GM19328 (cell line): ENCODE results near the gene PFN4.

Source experiments
- ATAC-seq: cut with Tn5 transposase; IDR thresholded peaks from one replicate; pipeline ENCODE4 v1.9.1; 2021; ENCODE audit warnings: mild to moderate bottlenecking, moderate library complexity; ENCODE audit not compliant: unreplicated experiment

The PFN4 gene

DNA sequence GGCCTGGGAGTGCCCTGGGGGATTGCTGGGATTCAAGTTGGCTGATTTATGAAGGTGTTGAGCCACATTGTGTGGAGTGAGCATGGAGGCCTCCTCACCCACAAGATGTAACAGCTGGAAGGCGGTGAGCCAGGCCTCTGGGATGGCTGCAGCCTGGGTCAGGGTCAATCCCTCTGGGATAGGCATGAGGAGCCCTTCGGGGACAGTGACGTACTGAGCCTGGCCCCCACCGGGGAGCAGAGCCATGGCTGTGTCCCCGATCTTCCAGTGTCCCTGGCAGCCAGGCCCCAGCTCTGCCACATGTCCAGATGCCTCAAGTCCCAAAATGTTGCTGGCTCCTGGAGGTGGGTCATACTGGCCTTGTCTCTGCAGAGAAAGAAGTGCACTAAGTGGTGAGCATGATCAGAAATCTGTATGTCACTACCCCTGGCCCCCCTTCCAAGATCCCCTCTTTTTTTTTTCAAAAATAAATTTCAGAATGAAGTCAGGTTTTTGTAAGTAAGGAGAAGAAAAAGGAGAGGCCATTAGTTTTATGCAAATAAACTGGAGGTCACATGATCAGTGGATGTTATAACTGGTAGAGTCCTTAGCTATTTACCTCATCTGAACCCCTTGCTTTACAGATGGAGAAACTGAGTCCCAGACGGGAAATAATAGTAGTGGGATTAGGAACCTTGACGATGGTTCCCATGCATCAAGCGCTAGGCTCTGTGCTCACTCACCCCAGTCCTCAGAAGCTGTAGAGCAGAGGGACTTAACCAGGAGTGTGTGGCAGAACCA is 40.2 kb downstream of the PFN4 start:
- ATAC-seq = no peak

DNA sequence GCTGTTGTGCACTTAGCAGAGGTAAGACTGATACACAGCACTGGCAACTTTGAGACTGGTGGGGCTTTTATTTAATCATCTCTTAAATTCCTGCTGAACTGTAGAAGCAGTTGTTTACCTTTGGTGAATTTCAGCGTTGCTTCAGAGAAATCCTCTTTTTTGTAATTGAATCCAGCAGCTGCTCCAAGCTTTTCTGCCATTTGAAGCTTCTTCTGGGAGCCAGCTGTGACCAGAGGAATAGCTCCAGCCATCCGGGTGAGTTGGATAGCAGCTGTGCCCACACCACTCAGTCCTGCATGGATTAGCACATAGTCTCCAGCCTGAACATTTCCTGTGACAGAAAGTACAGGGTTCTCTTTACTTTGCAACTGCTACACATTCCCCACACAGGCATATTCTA is 42.4 kb downstream of the PFN4 start:
- no peak for ATAC-seq

DNA sequence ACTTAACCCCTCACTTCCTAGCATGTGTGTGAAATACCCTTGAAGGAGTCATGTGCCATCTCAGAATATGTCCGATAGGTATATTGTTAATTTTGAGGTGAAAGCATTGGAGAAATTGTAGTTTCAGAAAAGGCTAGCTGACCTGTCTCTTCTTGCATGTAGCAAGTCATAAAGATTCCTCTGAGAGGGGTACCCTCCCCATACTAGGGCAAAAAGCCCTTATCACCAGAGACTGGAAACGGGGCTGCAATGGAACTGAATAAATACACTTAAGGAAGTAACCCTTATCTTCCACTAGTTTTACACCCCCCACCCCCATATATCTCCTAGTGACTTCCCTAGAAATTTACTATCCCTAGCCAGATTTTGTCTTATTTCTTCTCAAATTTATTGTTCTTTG is 45.3 kb downstream of the PFN4 start:
- no peak for ATAC-seq

DNA sequence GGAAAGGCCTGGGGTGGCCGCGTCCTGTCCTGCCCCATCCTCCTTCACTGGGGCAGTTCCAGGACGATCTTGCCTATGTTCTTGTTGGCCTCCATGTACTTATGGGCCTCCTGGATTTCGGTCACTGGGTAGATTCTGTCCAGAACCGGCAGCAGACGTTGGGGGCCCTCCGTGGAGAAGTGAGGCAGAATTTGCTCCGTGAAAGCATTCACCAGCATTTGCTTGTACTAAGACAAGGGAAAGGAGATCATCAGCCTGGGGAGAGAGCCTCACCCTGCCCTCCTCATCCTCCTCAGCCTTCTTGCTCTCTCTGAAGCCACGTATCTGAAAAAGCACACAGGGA is 45.6 kb downstream of the PFN4 start:
- ATAC-seq = no peak

DNA sequence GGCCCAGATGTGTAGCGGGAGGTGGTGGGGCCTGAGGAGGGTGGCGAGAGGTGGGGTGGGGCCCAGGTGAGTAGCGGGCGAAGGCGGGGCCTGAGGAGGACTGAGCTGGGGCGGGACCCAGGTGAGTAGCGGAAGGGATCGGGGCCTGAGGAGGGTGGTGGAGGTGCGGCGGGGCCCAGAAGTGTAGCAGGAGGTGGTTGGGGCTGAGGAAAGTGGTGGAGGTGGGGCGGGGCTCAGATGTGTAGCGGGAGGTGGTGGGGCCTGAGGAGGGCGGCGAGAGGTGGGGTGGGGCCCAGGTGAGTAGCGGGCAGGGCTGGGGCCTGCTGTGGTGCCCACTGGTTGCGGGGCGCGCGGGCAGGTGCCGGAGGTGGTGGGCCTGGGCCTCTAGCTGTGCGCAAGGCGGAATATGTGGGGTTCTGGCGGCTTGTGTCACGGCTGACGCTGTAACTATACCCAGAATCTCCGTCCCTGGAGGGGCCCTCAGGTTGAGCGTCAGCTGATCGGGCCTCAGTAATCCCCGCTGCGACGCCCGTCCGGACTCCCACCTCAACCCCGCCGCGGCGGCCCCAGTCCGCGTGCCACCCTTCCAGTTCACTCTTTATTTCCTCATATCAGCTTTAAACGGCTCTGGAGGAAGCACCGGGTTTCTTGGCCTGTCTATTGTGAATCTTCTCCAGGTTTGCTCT is 46.1 kb downstream of the PFN4 start:
- ATAC-seq = peak; percentile 17

DNA sequence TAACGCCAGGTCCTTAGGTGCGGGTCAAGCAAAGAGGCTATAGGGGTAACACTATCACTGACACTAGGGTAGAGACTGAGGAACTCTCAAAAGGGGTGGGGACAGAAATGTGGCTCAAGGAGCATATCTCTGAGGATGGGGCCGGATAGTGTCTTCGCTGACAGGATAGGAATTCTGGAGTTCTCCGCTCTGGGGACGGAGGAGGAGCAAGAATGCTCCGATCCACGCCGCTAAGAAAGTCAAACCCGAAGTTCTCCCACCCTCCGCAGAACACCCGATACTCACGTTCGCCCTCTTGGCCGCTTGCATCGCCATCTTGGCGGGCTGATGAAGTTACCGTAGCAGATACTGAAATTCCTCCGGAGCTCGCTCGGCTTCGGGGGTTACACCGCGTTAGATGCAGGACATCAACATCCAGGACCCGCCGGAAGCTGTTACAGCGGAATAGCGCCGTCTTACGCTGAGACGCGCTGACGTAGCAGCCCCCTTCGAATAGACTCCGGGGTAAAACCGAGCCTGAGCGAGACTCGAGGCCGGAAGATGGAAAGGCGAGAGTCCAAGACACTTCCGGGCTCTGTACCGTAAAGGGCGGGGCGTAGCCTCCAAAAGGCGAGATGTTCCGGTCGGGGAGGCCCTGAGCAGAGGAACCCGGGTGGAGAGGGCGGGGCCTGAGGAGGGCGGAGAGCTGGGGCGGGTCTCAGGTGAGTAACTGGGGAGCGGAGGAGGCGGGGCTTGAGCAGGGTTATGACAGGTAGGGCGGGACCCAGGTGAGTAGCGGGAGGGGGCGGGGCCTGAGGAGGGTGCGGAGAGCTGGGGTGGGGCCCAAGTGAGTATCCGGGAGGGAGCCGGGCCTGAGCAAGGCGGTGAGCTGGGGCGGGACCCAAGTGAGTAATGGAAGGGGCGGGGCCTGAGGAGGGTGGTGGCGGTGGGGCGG is 47.0 kb downstream of the PFN4 start, which contains the start of gene SF3B6:
Gene SF3B6 (minus strand): TSS at position 412 of the 934 bp plus-strand sequence. CDS start 97 bp downstream, at position 315.
- ATAC-seq = peak; percentile 95

DNA sequence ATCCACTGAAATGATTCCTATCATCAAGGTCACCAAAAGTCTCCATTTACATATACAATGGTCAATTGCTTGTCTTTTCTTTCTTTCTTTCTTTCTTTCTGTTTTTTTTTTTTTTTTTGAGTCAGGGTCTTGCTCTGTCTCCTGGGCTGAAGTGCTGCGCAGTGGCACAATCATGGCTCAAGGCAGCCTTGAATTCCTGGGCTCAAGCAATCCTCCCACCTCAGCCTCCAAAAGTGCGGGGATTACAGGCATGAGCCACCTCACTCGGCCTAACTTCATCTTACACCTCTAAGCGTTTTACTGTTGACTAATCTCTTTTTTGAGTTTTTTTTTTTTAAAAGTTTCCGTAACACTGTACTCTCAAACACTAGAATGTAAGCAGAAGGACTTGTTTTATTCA is 47.9 kb downstream of the PFN4 start:
- no peak for ATAC-seq

DNA sequence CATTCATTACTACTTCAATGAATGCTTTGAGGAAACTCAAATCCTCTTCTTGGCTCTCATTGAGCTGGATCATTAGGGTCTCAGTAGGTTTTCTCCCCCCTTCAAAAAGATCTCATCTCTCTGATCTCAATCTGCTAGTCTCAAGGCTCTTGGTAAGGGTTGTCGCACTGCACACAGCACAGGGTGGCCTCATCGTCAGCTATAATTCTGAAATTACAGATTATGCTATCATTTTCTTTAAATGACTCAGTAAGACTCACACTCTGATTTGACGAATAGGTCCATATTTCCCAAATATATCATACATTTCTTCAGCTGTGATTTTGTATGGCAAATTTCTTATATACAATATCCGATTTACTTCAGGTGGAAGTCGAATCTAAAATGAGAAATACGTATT is 49.3 kb downstream of the PFN4 start:
- ATAC-seq = no peak

DNA sequence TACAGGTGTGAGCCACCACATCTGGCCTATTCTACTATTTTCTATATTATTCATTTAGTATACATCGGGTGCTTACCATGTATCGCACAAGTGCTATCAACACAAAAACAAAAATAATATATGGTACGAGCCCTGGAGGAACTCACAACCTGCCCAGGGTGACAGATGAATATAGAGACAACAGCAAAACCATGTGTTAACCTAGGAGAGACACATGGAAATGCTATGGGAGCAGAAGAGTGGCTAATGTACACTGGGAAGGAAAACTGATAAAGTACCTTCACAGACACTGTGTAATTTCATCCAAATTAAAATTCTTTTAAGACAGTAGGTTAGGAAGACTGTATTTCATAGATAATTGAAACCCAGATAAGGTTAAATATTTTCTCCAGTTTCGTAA is 50.9 kb downstream of the PFN4 start:
- no peak for ATAC-seq

DNA sequence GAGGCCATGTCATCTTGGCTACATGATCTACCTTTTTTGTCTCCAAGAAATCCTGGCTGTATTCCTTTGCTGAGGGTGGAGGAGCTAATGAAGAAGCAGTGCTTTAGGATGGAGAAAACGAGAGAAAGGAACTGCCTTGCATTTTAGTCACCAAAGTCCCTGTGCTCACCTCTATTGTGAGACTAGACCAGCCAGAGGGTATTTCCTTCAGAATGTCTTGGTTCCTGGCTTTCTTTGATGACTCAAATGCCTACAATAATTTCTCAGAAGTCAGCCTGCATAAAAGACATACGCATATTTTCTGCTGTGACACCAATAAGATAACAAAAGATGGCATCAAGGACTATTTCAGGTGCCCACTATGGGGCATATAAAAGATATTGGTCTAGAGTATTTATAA is 57.8 kb downstream of the PFN4 start:
- no peak for ATAC-seq
